NCI-H446 treated with DMSO at 0.1 percent for 48 hours (cell line): ENCODE measurements around the gene DERL2.

Experiments used
- DNase-seq: peaks from one replicate; lab custom pipeline; 2025; lab: John Stamatoyannopoulos, UW

The DERL2 gene

DNA sequence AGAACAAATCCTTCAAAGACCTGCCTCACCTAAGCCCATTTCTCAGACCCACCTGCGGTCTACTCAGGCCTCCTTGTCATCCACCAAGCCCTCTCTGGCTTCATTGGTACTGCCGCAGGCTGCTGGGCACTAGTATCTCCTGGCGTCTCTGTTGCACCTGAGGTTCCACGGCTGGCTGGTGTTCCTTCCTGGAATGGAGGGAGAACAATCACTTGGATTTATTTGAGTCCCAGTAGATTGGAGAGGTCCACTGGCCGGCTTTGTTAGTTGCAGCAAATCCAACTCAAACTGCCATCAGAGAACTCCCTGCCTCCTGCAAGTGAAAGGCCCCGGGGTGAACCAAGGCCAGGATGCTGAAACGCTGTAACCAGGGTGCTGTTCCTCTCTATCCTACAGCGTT lies 15.7 kb upstream of the DERL2 start:
- DNase-seq: no peak

DNA sequence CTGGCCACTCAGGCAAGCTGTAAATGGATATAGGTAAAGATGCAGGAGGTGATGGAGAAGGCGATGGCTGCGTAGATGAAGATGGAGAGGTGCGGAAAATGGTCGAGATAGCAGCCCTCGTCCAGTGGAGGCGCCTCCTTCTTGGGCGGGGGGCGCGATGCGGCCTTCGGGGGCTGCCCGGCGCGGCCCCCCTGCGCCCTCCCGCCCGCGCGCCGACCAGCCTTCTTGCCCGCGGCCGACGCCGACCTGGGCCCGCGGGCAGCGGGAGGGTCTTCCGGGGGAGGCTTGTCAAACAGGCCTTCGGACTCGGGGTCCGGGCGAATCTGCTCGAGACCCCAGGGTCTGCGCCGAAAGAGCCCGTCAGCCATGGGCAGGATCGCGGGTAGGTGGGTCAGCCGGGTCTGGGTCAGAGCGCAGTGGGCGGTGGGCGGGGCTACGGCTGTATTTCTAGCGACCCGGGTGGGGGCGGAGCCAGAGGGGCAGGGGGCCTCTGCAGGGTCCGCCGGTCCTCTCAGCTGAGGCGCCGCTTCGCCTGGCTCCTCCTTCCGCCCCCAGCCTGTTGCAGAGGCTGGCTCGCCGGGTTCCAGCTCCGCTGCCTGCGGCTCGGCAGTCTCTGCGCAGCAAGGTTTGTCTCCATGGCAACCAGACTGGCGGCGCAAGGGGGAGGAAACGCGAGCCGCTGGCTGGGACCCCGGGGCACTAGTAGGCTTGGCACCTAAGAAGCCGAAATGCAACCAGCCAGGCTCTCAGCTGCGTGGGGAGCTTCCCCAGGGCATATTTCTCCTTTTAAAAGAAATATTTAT lies 14.8 kb upstream of the DERL2 start:
- peak; percentile 71 for DNase-seq

DNA sequence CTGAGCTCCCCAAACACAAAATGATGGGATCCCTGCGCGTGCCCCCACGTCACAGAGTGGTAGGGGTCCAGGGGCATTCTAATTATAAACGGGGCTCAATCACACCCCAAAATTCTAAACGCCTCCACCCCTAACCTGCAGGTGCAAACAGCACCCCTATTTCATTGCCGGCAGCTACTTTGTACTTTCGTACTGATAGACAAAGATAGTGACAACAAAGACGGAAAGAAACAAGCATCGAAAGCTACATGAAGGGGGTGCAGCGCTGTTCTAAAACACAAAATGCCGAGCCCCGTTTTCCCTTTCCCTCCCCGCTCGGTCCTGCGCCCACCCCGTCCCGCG lies 14.2 kb upstream of the DERL2 start:
- no peak for DNase-seq

DNA sequence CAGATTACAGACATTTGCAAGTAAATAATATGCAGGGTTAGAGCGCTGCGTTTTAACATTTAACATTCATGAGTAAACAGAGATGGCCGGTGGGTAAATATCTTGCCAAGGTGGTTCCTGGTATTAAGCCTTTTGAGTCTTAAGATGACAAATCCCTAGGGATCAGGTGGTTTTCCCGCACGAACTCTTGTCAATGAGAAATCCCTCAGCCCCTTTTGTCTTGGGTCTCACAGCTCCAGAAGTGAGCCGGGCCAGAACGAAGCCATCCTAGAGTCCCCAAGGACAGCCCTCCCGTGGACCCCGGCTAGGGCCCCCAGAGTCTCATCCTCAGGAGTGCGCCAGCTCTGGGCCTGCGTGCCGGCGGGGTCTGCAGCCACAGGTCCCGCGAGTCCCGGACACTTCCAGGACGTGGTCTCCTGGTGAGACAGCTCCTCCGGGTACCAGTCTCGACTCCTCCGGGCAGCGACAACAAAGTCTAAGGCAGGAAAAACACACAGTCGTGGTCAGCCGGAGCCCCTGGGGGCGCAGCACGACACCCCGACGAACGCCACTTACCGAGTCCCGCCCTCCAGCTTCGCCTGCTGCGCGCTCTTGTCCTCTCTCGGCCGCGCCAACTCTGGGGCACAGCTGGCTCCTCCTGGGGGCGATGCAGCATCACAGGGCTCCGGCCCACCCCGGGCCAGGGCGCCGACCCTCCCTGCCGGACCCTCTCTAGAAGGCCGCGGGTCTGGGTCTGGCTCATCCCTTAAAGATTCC lies 13.7 kb upstream of the DERL2 start:
- DNase-seq: no peak

DNA sequence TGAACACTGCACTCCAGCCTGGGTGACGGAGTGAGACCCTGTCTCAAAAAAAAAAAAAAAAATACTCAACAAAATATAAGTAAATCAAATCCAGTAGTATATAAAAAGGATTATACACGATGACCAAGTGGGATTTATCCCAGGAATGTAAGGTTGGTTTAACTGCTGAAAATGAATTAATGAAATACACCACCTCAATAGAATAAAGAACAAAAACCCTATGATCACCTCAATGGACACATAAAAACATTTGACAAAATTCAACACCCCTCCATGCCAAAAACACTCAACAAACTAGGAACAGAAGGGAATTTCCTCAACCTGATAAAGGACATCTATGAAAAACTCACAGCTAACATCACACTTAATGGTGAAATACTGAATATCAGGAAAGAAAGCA lies 7.0 kb upstream of the DERL2 start:
- DNase-seq: no peak

DNA sequence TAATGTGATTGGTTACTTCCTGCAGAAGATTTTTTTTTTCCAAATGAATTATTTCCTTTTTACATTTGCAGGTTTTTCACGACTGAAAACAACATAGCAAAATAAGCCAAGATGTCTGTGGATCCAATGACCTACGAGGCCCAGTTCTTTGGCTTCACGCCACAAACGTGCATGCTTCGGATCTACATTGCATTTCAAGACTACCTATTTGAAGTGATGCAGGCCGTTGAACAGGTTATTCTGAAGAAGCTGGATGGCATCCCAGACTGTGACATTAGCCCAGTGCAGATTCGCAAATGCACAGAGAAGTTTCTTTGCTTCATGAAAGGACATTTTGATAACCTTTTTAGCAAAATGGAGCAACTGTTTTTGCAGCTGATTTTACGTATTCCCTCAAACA lies 2.8 kb upstream of the DERL2 start:
- DNase-seq: no peak

DNA sequence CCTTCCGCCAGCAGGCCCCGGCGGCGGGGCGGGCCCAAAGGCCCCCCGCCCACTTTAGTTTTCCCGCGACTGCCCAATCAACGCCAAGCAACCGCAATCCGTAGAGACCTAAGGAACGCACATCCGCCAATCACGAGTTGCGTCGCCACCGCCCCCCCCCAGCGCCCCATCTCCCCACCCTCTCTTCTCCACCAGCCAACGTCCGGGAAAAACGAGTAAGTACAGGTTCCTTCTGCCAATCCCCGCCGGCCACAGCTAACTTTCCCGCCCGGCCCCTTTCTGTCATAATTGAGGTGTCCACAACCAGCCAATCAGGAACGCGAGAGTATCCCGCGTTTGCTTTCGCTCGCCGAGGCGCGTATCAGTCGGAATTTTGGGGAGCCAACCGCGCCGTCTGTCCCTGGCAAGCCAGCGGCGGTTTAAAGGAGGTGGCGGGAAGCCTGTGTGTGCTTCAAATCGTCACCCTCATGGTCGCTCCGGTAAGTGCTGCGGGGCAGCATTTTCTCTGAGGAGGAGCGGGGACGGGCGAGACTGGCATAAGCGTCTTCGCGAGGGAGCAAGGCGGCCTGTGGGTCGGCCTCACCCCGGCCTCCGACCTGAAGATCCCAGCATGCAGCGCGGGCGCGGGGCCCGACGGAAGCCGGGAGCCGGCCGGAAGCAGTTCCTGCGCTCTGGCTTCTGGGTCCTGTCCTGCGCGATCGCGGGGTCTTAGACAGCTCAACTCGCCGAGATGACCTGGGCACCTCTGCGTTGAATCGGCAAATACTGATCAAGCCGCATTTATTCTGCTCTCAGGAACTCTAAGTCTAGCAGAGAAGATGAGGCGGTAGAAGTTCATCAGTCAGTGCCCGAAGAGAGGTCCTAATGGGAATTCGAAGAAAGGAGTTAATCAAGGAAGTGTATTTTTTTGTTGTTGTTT lies 487 bp upstream of the DERL2 start, which contains the start of gene MIS12:
MIS12 (plus strand) TSS at position 361 of the 919 bp plus-strand sequence. CDS start 2,297 bp downstream, outside the sequence.
- peak; percentile 99 for DNase-seq

DNA sequence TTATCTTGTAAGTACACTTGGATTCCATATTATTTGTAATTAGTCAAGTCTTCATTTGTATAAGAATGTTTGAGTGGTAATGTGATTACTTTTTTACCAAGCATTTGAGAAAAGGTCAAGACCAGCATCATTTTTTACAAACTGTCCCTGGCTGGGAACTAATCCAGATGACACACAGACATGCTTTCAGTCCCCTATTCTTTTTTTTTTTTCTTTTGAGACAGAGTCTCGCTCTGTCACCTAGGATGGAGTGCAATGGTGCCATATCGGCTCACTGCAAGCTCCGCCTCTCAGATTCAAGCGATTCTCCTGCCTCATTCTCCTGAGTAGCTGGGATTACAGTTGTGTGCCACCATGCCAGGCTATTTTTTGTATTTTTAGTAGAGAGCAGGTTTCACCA lies 4.5 kb downstream of the DERL2 start:
- DNase-seq: no peak

DNA sequence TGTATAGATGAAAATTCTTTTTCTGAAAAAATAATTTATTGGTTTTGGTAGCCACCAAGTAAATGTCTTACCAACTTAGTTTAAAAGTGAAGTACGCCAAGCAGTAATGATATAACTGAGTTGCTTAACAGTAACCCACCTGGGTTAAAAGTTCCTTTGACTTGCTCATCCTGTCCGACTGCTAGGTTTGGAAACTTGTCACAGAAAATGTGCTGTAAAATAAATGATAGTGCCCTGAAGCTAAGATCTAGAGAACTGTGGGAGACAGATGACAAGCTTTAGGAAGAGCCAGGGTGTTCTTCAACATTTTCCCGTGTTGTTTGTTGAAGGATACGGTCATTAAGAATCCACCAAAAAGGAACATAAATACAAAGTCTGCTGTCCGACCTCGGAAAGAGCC lies 5.0 kb downstream of the DERL2 start:
- no peak for DNase-seq

DNA sequence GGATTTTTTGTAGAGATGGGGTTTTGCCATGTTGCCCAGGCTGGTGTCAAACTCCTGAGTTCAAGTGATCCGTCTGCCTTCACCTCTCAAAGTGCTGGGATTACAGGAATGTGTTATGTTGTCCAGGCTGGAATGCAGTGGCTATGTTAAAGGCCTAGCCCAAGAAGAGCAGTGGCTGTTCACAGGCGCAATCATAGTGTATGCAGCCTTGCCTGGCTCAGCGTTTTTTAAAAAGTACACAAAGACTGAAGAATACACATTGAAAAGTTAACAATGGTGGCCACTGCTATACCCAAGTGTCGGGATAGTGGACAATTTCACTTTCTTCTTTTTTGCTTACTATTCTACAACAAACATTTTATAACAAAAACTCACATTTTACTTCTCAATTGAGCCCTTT lies 7.0 kb downstream of the DERL2 start:
- DNase-seq: no peak

DNA sequence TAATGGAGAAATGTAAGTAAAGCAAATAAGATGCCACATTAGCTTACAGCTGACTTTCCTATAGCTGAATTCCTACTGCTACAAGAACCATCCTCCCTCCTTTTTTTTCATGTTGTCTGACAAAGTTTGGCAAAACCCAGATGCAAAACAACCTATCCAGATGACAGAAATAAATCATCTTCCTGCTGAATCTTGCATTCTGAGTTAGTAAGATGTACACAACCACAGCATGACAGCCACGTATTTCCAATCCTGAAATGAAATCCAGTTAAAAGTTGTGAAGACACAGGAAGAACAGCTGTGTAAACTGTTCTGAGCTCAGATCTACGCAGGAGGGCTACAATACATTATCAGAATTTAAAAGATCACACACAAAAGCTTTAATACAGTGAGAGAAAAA lies 12.1 kb downstream of the DERL2 start:
- no peak for DNase-seq

DNA sequence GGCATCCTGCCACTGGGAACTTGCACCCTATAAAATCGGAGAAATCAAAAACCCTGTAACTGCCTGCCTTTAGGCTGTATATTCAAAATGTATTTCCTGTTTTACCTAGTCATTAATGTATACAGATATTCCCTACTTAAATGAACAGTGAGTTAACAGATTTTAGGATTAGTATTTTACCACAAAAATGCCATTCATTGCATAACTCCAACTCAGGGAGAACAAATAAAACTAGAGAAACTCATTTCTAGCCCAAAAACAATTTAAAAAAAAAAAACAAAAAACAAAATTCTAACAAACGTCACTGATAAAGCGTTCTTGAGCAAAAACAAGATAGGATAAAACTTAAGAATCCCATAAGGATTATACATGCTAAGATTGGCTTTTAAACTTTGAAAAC lies 13.5 kb downstream of the DERL2 start:
- DNase-seq: no peak

DNA sequence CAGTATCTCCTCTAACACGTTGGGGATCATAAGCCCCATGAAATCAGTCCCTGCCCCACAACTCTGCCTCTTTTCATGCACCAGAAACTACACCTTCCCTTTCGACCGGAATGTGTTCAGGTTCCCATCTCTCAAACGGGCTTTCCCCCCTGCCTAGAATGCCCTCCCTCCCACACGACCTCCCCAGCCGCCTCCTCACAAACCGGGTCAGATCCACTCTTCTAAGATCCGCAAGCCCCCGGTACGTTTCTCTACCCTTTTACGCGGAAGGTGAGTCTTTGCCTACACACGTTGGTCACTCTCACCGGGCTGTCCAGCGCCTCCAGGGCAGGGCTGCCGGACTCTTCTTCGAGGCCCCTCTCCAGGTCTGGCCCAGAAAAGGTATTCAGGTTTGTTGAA lies 17.9 kb downstream of the DERL2 start:
- DNase-seq: no peak

DNA sequence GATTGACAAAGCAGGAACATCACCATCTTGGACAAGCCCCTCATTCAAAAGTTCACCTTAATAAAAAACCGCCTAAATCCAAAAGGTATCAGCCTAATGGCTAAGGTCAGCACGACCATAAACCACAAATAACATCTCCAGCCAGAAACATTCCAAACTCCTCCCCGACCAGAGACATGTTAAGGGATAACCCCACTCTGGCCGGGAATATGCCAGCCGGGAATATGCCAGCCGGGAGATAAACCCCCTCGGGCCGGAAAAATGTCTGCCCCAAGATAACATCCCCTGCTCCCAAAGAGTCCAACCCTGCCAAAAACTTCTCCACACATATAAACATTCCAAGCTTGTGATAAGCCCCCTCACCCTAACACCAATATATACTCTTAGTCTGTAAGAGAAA lies 18.6 kb downstream of the DERL2 start:
- DNase-seq: no peak

DNA sequence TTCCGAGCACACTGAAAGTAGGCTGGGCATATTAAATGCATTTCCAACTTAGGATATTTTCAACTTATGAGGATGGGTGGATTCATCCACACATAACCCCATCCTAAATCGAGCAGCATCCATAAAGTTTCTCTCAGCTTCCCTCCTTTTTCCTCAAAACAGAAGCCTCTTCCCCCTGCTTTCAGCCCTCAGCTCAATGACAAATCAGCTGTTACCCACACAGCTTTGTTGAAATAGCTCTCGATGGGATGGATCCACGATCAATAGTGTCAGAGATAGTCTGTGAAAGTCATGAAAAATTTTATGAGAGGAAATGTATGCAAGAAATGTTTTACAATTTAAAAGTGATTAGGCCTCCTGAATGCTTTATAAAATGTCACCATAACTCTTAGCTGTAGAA lies 19.7 kb downstream of the DERL2 start:
- DNase-seq: no peak

DNA sequence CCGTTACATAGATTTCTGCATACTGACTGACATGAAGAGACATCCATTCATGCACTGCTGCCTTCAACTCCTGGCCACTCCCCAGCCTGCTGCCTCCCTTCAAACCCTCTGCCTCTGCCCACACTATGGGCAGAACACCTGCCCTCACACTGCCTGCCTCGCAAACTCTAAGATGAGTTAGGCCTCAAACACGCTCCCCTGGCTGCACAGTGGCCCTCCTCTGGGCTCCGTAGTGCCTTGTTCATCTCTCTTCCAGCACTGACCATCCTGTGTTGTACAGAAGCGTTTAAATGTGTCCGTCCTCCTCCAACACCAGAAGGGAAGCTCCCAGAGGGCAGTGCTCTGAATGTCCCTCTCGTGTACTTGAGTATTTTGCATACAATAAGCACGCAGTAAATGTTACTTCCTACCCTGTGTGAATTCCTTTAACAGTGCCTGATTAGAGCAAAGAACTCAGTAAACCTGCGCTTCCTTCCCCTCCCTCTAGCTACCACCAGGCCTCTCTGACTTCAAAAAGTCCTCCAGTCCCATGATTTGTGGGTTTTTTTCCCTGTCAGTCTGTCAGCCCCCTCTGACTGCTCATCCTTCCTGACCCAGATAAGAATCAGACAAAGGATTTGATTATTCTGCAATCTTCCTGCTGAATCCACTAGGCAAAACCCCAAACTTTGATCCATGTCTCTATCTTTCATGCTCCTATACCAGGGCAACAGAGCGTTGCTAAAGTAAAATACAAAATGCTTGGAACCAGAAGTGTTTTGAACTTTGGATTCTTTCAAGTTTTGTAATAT lies 21.1 kb downstream of the DERL2 start:
- no peak for DNase-seq

DNA sequence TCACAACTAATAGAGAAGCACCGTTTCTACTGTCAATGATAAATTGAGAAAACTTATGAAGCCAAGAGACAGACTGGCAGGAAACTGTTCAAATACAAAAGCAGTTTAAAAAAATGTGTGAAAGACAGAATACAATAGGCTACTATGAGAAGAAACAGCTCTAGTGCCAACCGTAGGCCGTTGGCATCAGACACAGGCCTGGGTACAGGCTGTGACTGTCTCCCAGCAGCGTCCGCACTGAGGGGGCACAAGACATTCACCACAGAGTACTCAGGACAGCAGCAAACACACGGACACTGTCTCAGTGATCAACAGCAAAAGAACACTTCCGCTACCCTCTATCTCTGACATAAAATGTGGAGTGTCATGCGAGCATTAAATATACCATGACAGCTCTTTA lies 39.2 kb downstream of the DERL2 start:
- DNase-seq: no peak

DNA sequence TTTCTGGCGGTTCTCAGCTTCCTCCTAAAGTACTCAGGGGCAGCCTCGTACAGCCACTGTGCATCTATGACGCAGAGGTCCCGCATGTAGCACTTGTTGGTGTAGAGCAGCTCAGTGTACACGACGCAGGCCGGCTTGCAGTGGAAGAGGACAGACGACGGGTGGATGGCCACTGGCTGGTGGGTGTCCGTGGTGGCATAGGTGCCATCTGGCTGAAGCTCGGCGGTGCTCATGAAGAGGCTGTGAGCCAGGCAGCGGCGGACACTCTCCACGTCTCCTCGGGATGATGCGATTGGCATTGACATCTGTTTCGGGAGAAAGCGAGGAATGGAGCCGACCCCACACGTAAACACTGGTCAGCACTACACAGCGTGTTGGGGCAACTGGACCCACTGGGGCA lies 41.8 kb downstream of the DERL2 start:
- no peak for DNase-seq

DNA sequence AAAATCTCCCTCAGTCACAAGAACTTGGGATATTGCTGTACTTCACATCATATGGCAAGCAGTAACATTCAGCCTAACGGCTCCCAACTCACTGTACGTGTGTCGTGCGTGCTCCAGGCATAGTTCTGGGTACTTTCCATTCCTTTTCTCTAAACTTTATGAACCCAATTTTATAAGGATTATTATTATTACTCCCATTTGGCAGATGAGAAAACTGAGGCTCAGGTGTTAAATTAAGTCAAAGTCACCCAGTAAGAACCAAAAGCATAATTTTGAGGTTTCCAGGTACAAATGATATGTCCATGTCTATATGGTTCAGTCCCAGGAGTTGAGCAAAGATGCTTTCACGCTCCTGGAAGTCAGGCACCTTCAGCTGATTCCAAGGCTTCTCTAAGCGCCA lies 42.2 kb downstream of the DERL2 start:
- no peak for DNase-seq

DNA sequence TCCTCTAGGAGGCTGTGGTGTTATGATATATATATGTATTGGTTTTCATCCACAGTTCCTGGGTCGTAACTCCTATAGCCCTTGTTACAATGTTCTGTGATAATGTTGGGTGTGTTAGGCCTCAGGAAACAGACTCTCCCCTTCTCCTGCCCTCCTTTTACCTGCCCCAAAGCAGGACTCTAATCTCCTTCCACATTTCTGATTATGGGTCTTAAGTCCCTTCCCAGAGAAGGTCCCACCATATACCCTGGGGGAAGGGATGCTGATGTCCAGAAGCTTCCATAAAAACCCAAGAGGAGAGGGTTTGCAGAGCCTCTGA lies 46.6 kb downstream of the DERL2 start:
- DNase-seq: no peak

DNA sequence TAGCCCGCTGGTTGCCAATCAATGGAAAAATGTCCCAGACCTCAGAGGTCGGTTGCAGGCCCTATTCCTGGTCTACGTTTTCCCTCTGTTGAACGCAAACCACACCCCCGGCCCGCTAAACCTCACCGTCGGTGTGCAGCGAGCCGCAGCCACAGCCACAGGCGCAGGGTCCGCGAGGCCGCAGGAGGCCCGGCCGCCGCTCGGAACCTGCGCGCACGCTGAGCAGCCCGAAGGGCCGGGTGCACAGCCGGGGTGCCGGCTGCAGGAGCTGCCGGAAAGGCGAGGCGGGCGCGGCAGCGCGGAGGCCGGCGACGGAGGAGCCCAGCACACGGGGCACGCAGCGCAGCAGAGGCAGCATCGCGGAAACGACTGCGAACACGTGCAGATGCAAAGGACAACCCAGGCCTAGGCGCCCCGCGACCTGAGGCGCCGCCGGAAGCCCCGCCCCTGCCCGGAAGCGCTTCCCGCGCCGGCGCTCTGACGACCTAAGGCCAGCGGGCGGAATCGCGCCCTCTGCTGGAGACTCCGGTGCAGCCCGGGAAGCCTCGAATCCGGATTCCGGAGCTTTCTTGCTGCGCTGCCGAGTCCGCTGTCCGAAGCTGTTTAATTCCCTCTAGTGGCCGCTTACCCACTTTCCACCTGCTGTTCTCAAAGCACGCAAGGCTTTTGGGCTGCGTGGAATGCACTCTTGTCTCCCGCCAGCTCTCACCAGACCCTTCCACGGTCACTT lies 47.1 kb downstream of the DERL2 start, which contains the start of gene C1QBP:
C1QBP (minus strand) TSS at position 440 of the 730 bp plus-strand sequence; CDS start at position 358, 82 bp downstream.
- DNase-seq: peak; percentile 69
